ENCODE data around the gene CSTF1.

CSTF1 gene

GRCh38 chr20:56429502-56429901 lies 37.1 kb downstream of the CSTF1 start:
- DNase-seq (ENCODE audit: low spot score): no peak

GRCh38 chr20:56429941-56430340 lies 37.5 kb downstream of the CSTF1 start:
- no peak for DNase-seq (ENCODE audit: low spot score)

- no peak for DNase-seq (ENCODE audit: low spot score)
Measured at GRCh38 chr20:56430461-56430860, 38.0 kb downstream of the CSTF1 start.

- DNase-seq (ENCODE audit: low spot score): no peak
Measured at GRCh38 chr20:56430957-56431356, 38.5 kb downstream of the CSTF1 start.

- DNase-seq (ENCODE audit: low spot score): peak; percentile 94
Measured at GRCh38 chr20:56431471-56431870, 39.0 kb downstream of the CSTF1 start.

GRCh38 chr20:56433221-56433879 lies 40.9 kb downstream of the CSTF1 start:
- no peak for DNase-seq (ENCODE audit: low spot score)

- peak; percentile 41 for DNase-seq (ENCODE audit: low spot score)
Measured at GRCh38 chr20:56433880-56434255, 41.4 kb downstream of the CSTF1 start.

- no peak for DNase-seq (ENCODE audit: low spot score)
Measured at GRCh38 chr20:56437196-56437960, 44.9 kb downstream of the CSTF1 start.

GRCh38 chr20:56438284-56438683 lies 45.8 kb downstream of the CSTF1 start:
- no peak for DNase-seq (ENCODE audit: low spot score)

- no peak for DNase-seq (ENCODE audit: low spot score)
Measured at GRCh38 chr20:56439771-56440291, 47.4 kb downstream of the CSTF1 start.

- no peak for DNase-seq (ENCODE audit: low spot score)
Measured at GRCh38 chr20:56440346-56441007, 48.0 kb downstream of the CSTF1 start.

- DNase-seq (ENCODE audit: low spot score): no peak
Measured at GRCh38 chr20:56442389-56443365, 50.2 kb downstream of the CSTF1 start.

GRCh38 chr20:56443654-56444540 lies 51.5 kb downstream of the CSTF1 start:
- DNase-seq (ENCODE audit: low spot score): no peak

- DNase-seq (ENCODE audit: low spot score): no peak
Measured at GRCh38 chr20:56445130-56445529, 52.7 kb downstream of the CSTF1 start.

- no peak for DNase-seq (ENCODE audit: low spot score)
Measured at GRCh38 chr20:56445540-56445939, 53.1 kb downstream of the CSTF1 start.

GRCh38 chr20:56447227-56447626 lies 54.8 kb downstream of the CSTF1 start:
- DNase-seq (ENCODE audit: low spot score): no peak

- no peak for DNase-seq (ENCODE audit: low spot score)
Measured at GRCh38 chr20:56449459-56449858, 57.0 kb downstream of the CSTF1 start.

- DNase-seq (ENCODE audit: low spot score): no peak
Measured at GRCh38 chr20:56451056-56451765, 58.8 kb downstream of the CSTF1 start.

GRCh38 chr20:56453352-56453751 lies 60.9 kb downstream of the CSTF1 start:
- DNase-seq (ENCODE audit: low spot score): no peak

GRCh38 chr20:56454754-56455153 lies 62.3 kb downstream of the CSTF1 start:
- no peak for DNase-seq (ENCODE audit: low spot score)

All from COLO829 (cell line).